Fibroblast of villous mesenchyme (primary cell): Measurements from ENCODE around the gene PVALB. TPM values are rescaled to one million over a fixed set of nuclear protein-coding genes. Genes with fewer than 3 reads are reported as not detected.

Experiments
- DNase-seq: peaks from one replicate; pipeline ENCODE4 v3.0.0-alpha.2; 2010; ENCODE audit warnings: low read depth
- H3K4me3 ChIP-seq: 2 replicates; pipeline ENCODE4 v1.5.1; 2011; ENCODE audit warnings: low read depth, mild to moderate bottlenecking, low read length
- CTCF ChIP-seq: IDR thresholded peaks from 2 replicates; pipeline ENCODE4 v1.5.1; 2012; ENCODE audit warnings: low read depth, mild to moderate bottlenecking, low read length; ENCODE audit not compliant: insufficient read depth
- total RNA-seq: library from RNA; depleted of rRNA; stranded (reverse); fragments of >200 nt; gene quantifications from 2 replicates; pipeline ENCODE4 v1.2.3, GENCODE V29; 2012

The PVALB gene
- total RNA-seq, 1 donor, result not detected

DNA sequence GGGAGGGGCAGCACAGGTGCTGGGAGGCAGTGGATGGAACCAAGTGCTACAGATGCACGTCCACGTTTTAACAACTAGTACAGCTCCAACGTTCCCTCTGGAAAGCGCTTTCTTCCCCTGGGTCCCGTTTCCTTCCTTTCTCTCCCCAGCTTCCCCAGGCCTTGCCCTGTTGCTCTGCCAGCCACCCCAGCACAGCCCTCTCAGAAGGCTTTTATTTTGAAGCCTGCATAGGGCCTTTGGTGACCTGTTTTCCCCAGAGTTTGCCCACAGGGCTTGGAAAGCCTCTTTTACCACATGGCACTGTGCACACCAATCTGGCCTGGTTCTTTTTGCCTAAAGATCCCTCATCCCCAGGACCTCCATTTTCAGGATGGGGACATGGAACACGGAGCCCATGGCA, 30.1 kb upstream of the PVALB start:
- no peak overlapping the region for H3K4me3 ChIP-seq
- DNase-seq, result no peak
- no peak for TF ChIP-seq CTCF

- no peak for DNase-seq
- TF ChIP-seq CTCF, result no peak
- H3K4me3 ChIP-seq, result no peak overlapping the region
Measured at GRCh38 chr22:36846271-36846670, 29.4 kb upstream of the PVALB start.

DNA sequence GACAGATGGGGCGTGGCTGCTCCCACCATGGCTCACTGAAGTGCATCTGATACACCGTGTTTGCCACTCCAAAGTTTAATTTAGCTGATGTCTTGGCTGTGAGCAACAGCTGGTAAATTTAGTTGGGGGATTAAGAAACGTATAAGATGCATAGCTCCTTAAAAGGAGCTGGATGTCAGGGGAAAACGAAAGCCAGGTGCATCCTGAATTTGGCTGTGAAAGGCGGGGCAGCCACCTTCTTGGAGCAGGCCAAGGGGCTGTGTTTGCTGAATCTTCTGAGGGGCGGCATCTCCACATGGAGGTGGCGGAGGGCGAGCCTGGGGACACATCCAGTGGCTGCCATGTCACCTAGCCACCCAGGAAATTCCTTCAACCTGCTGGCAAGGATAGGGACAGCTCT, 23.3 kb upstream of the PVALB start:
- TF ChIP-seq CTCF, result no peak
- no peak overlapping the region for H3K4me3 ChIP-seq
- no peak for DNase-seq

DNA sequence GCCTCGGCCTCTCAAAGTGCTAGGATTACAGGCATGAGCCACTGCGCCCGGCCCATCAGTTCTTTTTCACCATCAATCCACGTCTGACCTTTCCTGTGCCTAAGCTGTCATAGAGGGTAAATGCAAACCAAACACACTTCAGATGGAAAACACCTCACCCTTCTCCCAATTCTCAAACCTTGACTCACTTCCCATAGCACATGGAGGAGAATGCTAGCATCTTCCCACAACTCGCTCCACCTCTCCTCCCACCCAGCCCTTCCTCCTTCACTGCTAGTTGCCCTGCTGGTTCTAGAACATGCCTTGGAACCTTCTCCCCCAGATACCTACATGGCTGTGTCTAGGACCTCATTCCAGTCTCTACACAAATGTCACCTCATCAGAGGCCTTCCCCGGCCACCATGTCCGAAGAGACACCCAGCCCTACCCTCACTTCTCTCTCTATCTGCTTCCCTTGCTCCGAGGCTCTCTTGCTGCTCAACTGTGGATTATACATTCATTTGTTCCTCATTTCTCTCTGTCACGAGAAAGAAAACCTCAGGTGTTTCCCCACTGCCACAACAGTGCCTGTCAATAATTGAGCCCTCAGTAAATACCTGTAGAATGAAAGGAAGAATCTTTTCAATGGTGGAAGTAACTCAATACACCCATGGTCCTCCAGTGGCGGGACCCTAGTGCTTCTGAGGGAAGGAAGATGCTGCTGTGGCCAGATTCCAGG, 22.7 kb upstream of the PVALB start:
- H3K4me3 ChIP-seq, result no peak overlapping the region
- no peak for DNase-seq
- no peak for TF ChIP-seq CTCF

- DNase-seq, result no peak
- TF ChIP-seq CTCF, result no peak
- H3K4me3 ChIP-seq, result no peak overlapping the region
Measured at GRCh38 chr22:36838119-36839030, 21.5 kb upstream of the PVALB start.

DNA sequence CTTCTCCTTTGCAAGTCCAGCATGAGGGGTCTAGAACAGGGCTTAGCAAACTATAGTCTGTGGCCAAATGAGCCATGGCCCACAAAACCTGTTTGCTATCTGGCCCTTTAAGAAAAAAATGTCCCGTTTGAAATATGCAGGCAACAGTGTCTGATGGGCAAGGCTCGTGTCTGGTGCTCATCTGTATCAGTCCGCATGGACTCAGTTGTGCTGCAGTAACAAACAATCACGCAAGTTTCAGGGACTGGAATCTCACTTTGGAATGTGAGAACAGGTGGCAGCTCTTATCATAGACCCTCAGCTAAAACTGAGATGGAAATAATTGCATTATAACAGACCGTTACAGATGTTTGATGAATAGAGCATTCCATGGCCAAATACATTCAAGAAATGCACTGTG, 19.1 kb upstream of the PVALB start:
- H3K4me3 ChIP-seq, result no peak overlapping the region
- TF ChIP-seq CTCF, result no peak
- DNase-seq, result no peak
